ENCODE measurements around the gene GRB7.
"Not testable (repeated sequence)": the region's sequence is repeated elsewhere in the genome, so short reads cannot be mapped to it uniquely, and the experiment has no call there.

Gene GRB7

GRCh38 chr17:39736319-39737165 is 1.2 kb upstream of the GRB7 start:
- peak in 1 of 2 experiments; percentile 35 for DNase-seq

- no peak for DNase-seq
Measured at GRCh38 chr17:39737206-39737759, 455 bp upstream of the GRB7 start.

- no peak for DNase-seq
Measured at GRCh38 chr17:39738568-39738901, 797 bp downstream of the GRB7 start.

GRCh38 chr17:39738983-39739884 is 1.5 kb downstream of the GRB7 start:
- no peak for DNase-seq

GRCh38 chr17:39739885-39740356 is 2.2 kb downstream of the GRB7 start:
- DNase-seq, result no peak

- peak in 1 of 2 experiments; percentile 42 for DNase-seq
Measured at GRCh38 chr17:39740357-39741111, 2.8 kb downstream of the GRB7 start.

- no peak for DNase-seq
Measured at GRCh38 chr17:39742126-39742855, 4.6 kb downstream of the GRB7 start.

- DNase-seq, result no peak
Measured at GRCh38 chr17:39742856-39743436, 5.2 kb downstream of the GRB7 start.

GRCh38 chr17:39744075-39744835 is 6.5 kb downstream of the GRB7 start:
- DNase-seq, result no peak

GRCh38 chr17:39744836-39745215 is 7.1 kb downstream of the GRB7 start:
- no peak for DNase-seq

- no peak for DNase-seq
Measured at GRCh38 chr17:39745335-39746144, 7.8 kb downstream of the GRB7 start.

GRCh38 chr17:39746145-39746461 is 8.4 kb downstream of the GRB7 start:
- no peak for DNase-seq

GRCh38 chr17:39747745-39748144 is 10.0 kb downstream of the GRB7 start:
- DNase-seq, result no peak

- not testable (repeated sequence) for DNase-seq
Measured at GRCh38 chr17:39748444-39749034, 10.8 kb downstream of the GRB7 start.

- DNase-seq, result no peak
Measured at GRCh38 chr17:39750131-39751015, 12.6 kb downstream of the GRB7 start.

- DNase-seq, result no peak
Measured at GRCh38 chr17:39751016-39751543, 13.3 kb downstream of the GRB7 start.

- no peak for DNase-seq
Measured at GRCh38 chr17:39751637-39752036, 13.9 kb downstream of the GRB7 start.

GRCh38 chr17:39752241-39752881 is 14.6 kb downstream of the GRB7 start:
- no peak for DNase-seq
